Measurements from ENCODE around the gene CUEDC1.

CUEDC1 gene

DNA sequence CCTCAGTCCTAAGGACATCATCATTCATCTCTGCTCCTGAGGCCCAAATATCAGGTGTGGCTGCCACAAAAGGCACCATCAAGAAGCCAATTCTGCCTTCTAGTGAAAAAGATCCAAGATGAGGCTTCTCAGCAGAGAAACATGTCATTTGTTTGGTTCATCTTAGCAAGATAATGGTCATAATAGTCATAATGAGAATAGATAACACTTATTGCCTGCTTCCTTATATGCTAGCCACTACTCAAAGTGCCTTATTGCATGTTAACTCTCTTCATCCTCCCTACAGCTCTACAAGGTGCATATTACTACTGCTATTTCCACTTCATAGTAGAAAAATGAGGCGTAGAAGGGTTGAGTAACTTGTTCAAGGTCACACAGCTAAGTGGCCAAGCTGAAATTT is 60.4 kb downstream of the CUEDC1 start:
- no peak for DNase-seq (ENCODE audit: low spot score)

DNA sequence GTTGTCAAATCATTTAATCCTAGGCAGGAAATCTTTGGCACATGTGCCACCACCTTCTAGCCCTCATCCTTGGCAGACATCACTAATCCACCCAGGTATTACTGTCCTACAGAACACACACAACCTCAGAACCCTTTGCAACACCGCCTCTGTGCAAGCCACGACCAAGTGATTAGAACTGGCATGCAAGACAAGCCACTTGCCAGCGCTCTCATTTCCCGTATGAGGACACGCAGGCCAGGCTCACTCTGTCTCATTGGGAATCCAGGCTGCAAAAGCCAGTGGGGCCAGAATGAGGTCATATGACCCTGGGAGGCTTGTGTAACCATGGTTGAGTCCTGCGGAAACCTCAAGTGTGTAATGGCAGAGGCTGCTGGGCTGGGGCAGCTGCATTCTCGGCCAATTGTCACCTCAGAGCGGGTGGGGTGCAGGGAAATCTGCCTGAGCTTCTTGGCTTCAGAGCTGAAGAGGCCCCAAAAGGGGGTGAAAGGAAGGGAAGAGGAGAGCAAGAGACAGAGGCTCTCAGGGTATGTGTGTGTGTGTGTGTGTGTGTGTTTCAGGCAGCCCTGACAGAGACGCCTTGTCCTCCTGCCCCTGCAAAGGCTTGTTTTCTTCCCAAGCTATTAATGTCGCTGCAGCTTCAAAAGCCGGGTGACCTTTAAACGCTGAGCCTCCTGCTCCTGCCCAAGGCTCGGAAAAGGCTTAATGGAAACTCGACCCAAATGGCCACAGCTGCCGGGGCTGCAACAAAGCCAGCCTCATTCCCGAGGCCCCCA is 62.2 kb downstream of the CUEDC1 start:
- no peak for DNase-seq (ENCODE audit: low spot score)

- peak; percentile 86 for DNase-seq (ENCODE audit: low spot score)
Observed at GRCh38 chr17:57892146-57892819, 62.9 kb downstream of the CUEDC1 start.

DNA sequence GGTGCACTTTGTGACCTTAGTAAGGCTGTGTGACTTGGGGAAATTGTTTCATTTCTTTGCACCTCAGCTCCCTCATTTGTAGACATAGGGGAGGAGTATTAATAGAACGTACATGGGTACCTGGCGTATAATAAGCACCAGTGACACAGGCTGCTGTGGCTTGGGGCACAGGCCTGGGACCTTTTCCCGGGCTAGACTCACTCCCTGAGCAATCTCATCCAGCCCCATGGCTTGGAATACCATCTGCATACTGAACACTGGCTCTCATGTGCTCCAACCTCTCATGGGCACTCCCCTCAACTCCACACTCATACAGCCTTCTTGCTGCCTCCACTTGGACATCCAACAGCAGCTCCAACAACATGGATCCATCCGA is 64.4 kb downstream of the CUEDC1 start:
- DNase-seq (ENCODE audit: low spot score), result no peak

DNA sequence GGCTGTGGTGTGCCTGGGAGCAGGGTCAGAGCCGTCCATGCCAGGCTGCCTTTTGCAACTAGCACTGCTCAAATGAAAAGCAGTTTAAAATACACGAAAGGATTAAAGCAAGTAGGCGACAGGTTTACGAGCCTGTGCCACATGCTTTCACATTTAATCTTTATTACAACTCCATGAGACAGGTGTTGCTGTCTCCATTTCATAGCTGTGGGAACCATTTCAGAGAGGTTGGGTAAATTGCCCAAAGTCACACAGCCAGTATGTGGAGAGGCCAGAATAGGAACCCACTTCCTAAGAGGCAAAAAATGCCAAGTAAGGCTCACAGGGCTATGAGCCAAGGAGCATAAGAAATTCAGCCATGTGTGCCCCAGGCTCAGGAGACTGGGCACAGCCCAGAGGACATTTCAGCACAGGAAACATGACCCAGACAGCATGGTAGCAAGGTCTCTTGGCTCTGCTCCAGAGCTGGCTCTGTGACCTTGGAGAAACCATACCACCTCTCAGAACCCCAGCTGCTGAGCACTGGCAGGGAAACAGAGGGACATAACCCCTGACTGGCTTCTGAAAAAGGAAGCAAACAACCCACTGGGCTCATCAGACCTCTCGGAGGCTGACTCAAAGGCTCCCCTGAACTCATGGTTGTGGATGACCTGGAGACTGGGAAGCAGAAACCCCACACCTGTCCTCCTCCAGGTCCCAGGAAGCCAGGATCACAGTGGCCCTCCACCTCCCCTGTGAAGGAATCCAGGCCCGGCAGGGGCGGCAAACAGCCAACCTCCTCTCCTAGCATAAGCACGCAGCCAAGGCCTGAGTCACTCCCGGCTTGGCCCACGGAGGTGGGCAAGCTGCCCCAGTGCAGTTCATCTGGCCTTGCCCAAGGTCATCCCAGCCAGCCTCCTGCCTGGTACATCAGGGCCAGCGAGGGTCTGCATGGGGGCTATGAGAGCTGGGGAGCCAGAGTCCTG is 65.0 kb downstream of the CUEDC1 start:
- DNase-seq (ENCODE audit: low spot score), result no peak

GRCh38 chr17:57889252-57889651 is 66.0 kb downstream of the CUEDC1 start:
- no peak for DNase-seq (ENCODE audit: low spot score)

- no peak for DNase-seq (ENCODE audit: low spot score)
Observed at GRCh38 chr17:57888311-57889216, 66.6 kb downstream of the CUEDC1 start.

DNA sequence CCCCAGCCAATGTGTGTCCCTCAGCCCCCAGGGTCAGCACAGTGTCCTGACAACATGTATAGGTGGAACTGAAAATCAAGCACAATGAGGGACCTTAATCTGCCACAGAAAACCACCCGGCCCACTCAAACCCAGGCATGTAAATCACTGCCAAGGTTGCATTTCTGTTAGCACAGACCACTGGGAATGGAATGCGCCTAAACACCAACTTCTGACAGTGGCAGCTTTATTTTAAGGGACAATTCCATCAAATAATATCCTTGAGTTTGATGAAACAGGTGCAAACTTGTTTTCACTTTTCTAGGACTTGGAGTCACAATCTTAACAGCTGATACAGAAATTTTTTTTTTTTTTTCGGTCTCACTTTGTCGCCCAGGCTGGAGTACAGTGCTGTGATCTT is 68.1 kb downstream of the CUEDC1 start:
- no peak for DNase-seq (ENCODE audit: low spot score)

- DNase-seq (ENCODE audit: low spot score), result no peak
Observed at GRCh38 chr17:57886020-57886419, 69.2 kb downstream of the CUEDC1 start.

DNA sequence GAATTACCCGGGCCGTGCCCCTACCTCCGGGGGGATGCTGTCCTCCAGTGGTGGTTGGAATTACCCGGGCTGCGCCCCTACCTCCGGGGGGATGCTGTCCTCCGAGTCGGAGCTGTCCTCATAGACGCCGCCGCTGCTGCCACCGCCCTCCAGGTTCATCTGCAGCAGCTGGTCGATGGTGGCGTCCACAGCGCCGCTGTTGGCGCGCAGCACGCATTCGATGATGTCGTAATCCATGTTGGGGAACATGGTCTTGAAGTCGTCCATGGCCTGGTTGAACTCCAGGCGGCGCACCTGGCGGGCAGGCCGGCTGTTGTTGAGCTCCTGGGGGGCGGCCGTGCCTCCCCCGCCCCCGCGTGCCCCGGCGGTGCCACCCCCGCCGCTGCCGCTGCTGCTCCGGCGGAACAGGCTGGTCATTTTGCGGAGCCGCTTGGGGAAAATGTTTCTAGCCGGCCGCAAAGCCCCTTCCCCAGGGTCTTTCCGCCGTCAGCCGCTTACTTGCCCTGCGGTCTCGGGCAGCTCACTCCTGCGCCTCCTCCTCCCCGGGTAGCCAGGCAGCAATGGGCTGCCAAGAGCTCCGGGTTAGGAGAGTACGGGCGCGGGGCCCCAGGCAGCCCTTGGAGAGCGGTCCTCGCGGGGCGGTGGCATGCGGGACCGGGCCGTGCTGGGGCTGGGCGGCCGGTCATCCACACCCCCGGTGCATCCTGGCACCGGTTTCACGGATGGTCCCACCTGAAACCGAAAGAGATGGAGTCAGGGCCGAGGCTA is 69.9 kb downstream of the CUEDC1 start:
- no peak for DNase-seq (ENCODE audit: low spot score)

DNA sequence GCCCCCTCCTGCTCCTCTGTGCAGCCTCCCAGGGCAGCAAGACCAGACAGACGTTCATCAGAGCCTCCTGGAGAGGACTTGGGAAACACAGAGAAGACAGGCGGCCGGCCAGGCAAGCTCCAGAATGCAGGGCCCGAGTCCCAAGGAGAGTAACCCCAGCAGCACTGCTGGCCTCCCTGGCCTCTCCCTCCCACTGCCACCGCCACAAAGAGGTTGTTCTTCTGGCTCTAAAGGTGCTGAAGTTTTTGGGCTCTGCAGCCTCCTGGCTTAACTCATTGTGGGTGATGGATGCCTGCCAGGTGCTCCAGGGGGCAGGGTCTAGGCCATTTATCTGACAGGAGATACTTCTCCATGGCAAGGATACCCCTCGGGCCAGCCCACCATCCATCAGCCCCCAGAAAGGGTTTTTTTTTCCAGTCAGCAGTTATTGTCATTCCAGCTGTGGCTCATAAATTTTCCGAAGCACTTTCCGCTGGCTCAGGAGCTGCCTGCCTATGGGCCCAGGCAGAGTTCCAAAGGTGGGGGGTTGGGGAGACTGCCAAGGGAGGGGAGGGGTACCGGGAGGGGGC is 73.3 kb downstream of the CUEDC1 start:
- DNase-seq (ENCODE audit: low spot score), result no peak

GRCh38 chr17:57881143-57881542 is 74.1 kb downstream of the CUEDC1 start:
- DNase-seq (ENCODE audit: low spot score), result no peak

DNA sequence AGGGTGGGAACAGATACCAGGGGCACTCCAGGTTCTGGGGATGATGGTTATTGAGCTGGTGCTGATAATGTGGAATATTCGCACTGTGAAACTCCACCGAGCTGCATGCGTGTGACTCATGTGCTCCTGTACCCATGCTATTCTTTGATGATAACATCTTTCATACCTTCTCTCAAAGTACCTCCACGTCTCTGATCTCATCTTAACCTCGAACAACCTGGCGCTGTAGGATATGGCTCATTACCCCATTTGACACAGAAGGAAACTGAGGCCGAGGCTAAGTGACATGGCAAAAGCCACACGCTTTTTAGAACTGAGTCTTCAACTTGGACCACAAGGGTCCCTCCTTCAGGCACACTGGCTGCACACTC is 75.1 kb downstream of the CUEDC1 start:
- no peak for DNase-seq (ENCODE audit: low spot score)

DNA sequence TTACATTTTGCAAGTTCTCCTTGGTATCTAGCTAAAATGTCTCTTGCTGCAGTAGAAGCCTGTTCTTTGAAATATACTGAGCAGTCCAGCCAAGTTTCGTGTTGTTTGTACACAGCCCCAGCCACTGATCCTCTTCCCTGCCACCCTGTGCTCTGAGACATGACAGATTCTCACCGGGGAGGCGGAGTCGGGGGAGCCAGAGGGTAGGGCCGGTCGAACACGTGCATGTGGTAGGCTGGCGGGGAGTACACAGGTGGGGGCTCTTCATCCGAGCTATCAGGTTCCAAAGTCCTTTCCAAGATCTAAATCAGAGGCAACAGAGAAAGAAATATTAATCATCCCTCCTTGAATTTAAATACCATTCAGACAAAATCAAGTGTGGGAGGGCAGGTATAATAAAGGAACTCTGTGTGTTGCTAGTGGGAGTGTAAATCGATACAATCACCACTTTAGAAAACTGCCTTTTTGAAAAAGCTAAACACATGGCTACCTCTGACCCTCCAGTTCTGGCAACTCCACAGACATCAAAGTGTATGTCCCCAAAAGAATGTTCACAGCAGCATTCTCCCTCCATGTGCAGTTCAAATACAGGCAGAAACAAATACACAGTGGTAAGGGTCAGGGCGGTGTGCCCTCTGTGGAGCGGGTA is 75.7 kb downstream of the CUEDC1 start:
- no peak for DNase-seq (ENCODE audit: low spot score)

DNA sequence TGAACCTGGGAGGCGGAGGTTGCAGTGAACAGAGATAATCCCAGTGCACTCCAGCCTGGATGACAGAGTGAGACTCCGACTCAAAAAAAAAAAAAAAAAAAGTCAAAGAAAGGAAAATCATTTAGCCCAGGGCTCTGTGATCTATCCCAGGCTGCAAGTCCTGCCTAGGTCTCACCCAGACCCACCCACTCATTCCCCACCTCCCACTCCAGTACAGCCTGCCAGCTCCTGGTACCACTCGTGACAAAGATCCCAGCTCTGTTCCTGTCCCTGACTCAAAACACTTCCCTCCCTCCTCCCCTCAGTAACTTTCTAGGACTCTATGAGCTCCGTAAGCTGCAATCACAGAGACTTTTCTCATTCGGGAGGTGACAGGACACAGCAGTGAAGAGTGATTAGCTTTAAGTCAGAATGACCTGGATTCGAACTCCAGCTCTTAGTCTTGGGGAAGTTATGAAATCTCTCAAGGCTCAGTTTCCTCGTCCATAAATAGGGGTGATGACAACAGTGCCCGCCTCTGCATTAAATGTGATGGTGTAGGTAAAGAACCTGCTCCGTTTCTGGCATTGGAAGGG is 77.3 kb downstream of the CUEDC1 start:
- DNase-seq (ENCODE audit: low spot score), result no peak

DNA sequence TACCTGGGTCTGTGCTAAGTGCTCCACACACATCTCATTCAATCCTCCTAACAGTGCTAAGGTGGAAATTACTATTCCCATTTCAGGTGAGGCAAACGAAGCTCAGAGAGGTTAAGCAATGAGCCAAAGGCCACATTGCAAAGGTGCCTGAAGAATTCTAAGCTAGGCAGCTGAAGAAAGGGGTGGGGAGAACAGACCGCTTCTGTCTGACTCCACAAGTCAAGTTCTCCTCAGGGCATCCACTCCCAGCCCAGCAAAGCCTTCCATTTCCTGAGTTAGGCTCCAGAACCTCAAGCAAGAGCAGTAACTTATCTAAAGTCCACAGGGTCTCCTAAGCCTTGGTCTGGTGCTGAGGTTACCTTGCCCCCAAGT is 78.4 kb downstream of the CUEDC1 start:
- no peak for DNase-seq (ENCODE audit: low spot score)

- DNase-seq (ENCODE audit: low spot score), result no peak
Observed at GRCh38 chr17:57876023-57876865, 79.0 kb downstream of the CUEDC1 start.

DNA sequence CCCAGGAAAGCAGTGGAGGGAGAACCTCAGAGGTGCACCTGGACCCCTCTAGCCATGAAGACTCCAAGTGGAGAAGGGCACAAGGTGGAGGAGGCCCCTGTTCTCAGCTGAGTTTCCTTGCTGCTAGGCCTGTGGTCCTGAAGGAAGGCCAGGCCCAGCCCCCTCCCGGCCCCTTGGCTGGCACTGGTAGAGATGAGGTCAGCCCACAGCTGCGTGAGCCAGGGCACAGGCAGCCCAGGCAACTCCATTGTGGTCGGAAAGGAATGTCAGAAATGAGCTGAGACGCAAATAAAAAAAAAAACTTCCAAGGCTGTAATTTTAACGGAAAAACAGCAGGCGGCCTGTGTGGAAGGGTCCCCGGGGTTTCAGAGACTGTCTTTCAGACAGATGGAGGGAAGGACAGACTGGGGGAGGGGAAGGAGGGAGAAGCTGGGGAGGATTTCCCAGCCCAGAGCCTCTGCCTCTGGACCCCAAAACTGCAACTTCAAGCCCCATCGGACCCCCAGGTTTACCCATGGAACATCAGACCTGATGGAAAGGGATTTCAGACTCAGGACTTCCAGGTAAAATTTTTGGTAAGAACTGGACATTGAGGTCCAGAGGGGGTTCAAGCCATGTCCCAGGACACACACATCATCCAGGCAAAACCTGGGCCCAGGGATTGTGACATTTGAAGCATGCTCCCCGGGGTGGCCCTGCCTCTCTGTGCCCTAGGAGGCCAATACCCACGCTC is 79.8 kb downstream of the CUEDC1 start:
- no peak for DNase-seq (ENCODE audit: low spot score)
